GM12878 (cell line): ENCODE data around the gene EWSR1. TPM values are rescaled to one million over a fixed set of nuclear protein-coding genes. Genes with fewer than 3 reads are reported as not detected.

ENCODE experiments used
- ATAC-seq: fragments of 200-7000 bp; cut with Tn5 transposase; 3 replicates; pipeline ENCODE4 v1.9.1; 2020; ENCODE audit warnings: mild to moderate bottlenecking, moderate library complexity
- BruUV-seq: library from RNA; stranded (reverse); fragments of 400-500 nt; replicated peaks from 2 replicates; lab custom pipeline; 2021; lab: Mats Ljungman, UMichigan
- CTCF ChIA-PET: fragments of 300-600 bp; sonication (Branson Sonifier 250); formaldehyde crosslinking; extraction: SDS; loops from one replicate; lab custom pipeline; 2021; ENCODE audit warnings: inconsistent platforms; lab: Yijun Ruan, JAX
- POLR2A ChIA-PET: fragments of 350-600 bp; formaldehyde crosslinking; extraction: SDS; loops from one replicate; lab custom pipeline; 2021; ENCODE audit warnings: inconsistent platforms; lab: Charles Lee
- RAD21 ChIA-PET: fragments of 300-600 bp; sonication (Branson Sonifier 250); formaldehyde crosslinking; loops from one replicate; lab custom pipeline; 2023; ENCODE audit warnings: antibody characterized with exemption; ENCODE audit not compliant: unreplicated experiment; lab: Charles Lee
- SMC1A ChIA-PET: fragments of 300-600 bp; sonication (Branson Sonifier 250); formaldehyde crosslinking; loops from one replicate; lab custom pipeline; 2023; ENCODE audit not compliant: unreplicated experiment, uncharacterized antibody; lab: Charles Lee
- DNase-seq: peaks from one replicate; pipeline ENCODE4 v3.0.0-alpha.2; 2011; ENCODE audit warnings: low read depth, low spot score
- FAIRE-seq: peaks from 3 replicates; lab custom pipeline; 2011; peaks lifted over from hg19 to GRCh38; lab: Jason Lieb, UNC
- H2AFZ ChIP-seq: 2 replicates; pipeline ENCODE4 v1.6.0; 2011; ENCODE audit warnings: low read depth, low read length, control low read depth; ENCODE audit not compliant: control insufficient read depth
- H3K27ac ChIP-seq: 2 replicates; pipeline ENCODE4 v1.5.1; 2011; ENCODE audit warnings: control low read depth; ENCODE audit not compliant: control insufficient read depth, insufficient read depth
- H3K27me3 ChIP-seq, 2 experiments: replicated peaks in 1 of 2; 2 replicates each; pipeline versions ENCODE4 v1.6.0 to v1.6.1; 2011; ENCODE audit warnings: low read length in 1 of 2; ENCODE audit not compliant: control insufficient read depth in 2 of 2, insufficient read depth in 2 of 2
- H3K36me3 ChIP-seq, 2 experiments: 2 replicates each; pipeline ENCODE4 v1.5.1; 2011; ENCODE audit warnings: low read length in 1 of 2; ENCODE audit not compliant: control insufficient read depth in 2 of 2, insufficient read depth in 2 of 2
- H3K4me1 ChIP-seq: 2 replicates; pipeline ENCODE4 v1.6.1; 2011; ENCODE audit warnings: mild to moderate bottlenecking, low read length, moderate library complexity, mixed read lengths; ENCODE audit not compliant: control insufficient read depth, insufficient read depth
- H3K4me2 ChIP-seq: 2 replicates; pipeline ENCODE4 v1.6.0; 2011; ENCODE audit warnings: control low read depth; ENCODE audit not compliant: control insufficient read depth, insufficient read depth
- H3K4me3 ChIP-seq: fragments of 200-600 bp; sonication (generic); 2 replicates; pipeline ENCODE4 v1.5.1; 2016
- H3K79me2 ChIP-seq: 2 replicates; pipeline ENCODE4 v1.6.0; 2011; ENCODE audit warnings: low read length; ENCODE audit not compliant: control insufficient read depth, insufficient read depth
- H3K9ac ChIP-seq: 2 replicates; pipeline ENCODE4 v1.8.0; 2011; ENCODE audit warnings: low read length, control low read depth, mixed read lengths; ENCODE audit not compliant: control insufficient read depth, insufficient read depth
- H3K9me3 ChIP-seq: replicated peaks from 3 replicates; pipeline ENCODE4 v1.5.1; 2011; ENCODE audit warnings: mild to moderate bottlenecking, low read length; ENCODE audit not compliant: control insufficient read depth, insufficient read depth
- H4K20me1 ChIP-seq: 2 replicates; pipeline ENCODE4 v1.6.0; 2011; ENCODE audit not compliant: control insufficient read depth, insufficient read depth
- RAD21 ChIP-seq: IDR thresholded peaks from 2 replicates; pipeline ENCODE4 v1.6.1; 2011; ENCODE audit warnings: mild to moderate bottlenecking, low read depth, low read length, moderate library complexity; ENCODE audit not compliant: insufficient read depth
- SUPT20H ChIP-seq: IDR thresholded peaks from 2 replicates; pipeline ENCODE4 v1.6.1; 2011; ENCODE audit warnings: low read depth, mild to moderate bottlenecking, low read length, moderate library complexity, borderline replicate concordance; ENCODE audit not compliant: control insufficient read depth
- ZBTB33 ChIP-seq: fragments of 450-650 bp; IDR thresholded peaks from 2 replicates; pipeline ENCODE4 v1.6.1; 2017; ENCODE audit warnings: mild to moderate bottlenecking
- WGBS: methylation state at CpG from one replicate; pipeline ENCODE4 v1.1.6; 2016; ENCODE audit warnings: low lambda C conversion rate; ENCODE audit not compliant: insufficient replicate concordance, insufficient coverage; ENCODE audit errors: missing lambda C conversion rate; 5-methylcytosine and 5-hydroxymethylcytosine counted together
- in situ Hi-C: fragments of 300-500 bp; cut with MboI; formaldehyde crosslinking; loops from 9 replicates; pipeline ENCODE4 v1.14.3; 2018; ENCODE audit warnings: mixed read lengths
- intact Hi-C: fragments of 100-400 bp; cut with micrococcal nuclease; formaldehyde crosslinking; loops from one replicate; pipeline ENCODE4 v1.14.2; 2022; ENCODE audit not compliant: unreplicated experiment
- polyA plus RNA-seq, 11 experiments: library from polyadenylated mRNA; depleted of rRNA in 4 of 11; unstranded in 6 of 11; stranded (reverse) in 5 of 11; fragments of >200 nt; fragmentation: Nextera tagmentation in 4 of 11; fragmentation: Illumina TruSeq in 1 of 11; extraction: Ambion mirVana in 4 of 11; extraction: Trizol in 1 of 11; gene quantifications; 1 replicate in 1 of 11; 2 replicates in 10 of 11; pipeline versions ENCODE4 v1.2.1 to v1.2.3, GENCODE V29; 2011 to 2016; ENCODE audit warnings: inconsistent platforms in 2 of 11, missing spikeins in 2 of 11, low read depth in 1 of 11
- total RNA-seq, 4 experiments: library from RNA; depleted of rRNA in 3 of 4; stranded (reverse); fragments of >200 nt in 3 of 4; fragmentation: Illumina TruSeq in 1 of 4; extraction: Trizol in 1 of 4; gene quantifications; 2 replicates each; pipeline versions ENCODE4 v1.2.1 to v1.2.3, GENCODE V29; 2013 to 2021

Gene EWSR1
- total and polyA plus RNA-seq, 10 of the 15 experiments (the other 5 are each of a cell fraction or from before 2014, with no cell fraction given): 130 to 480 (median 356) TPM

- Histone ChIP-seq H3K36me3 (peaks cover 5 to 47% of the 10 kb centered on the region in 2 experiments; a peak in 3 of 4 replicates), H3K79me2 (no peaks in the 10 kb centered on the region), H2AFZ (no peak overlapping the region), H3K9me3 (no peaks in the 10 kb centered on the region), H3K27ac (no peak overlapping the region), H3K9ac (no peak overlapping the region), H3K27me3 (no peaks in the 10 kb centered on the region), H3K4me2 (no peak overlapping the region), H4K20me1 (no peaks in the 10 kb centered on the region), H3K4me3 (no peak overlapping the region), H3K4me1 (no peaks in the 10 kb centered on the region)
- intact Hi-C loops: no loop called here
- BruUV-seq: no TSS peak
- ChIA-PET RAD21 (no interaction called here), POLR2A (interaction anchor here (0.5 kb wide), 1 partner anchor 155 kb away, joined by 5 read pairs; no protein-coding TSS in a partner anchor), CTCF (no interaction called here), SMC1A (no interaction called here)
- ATAC-seq (no peak), FAIRE-seq (no peak), DNase-seq (no peak)
- TF ChIP-seq ZBTB33 (no peak), SUPT20H (no peak), RAD21 (no peak)
- 96% methylated on average over 33 of the region's 34 CpGs for WGBS
- in situ Hi-C loops: no loop called here
Measured at GRCh38 chr22:29328566-29329500, 60.8 kb downstream of the EWSR1 start.
